ENCODE results near the gene B3GNT2.

DNA sequence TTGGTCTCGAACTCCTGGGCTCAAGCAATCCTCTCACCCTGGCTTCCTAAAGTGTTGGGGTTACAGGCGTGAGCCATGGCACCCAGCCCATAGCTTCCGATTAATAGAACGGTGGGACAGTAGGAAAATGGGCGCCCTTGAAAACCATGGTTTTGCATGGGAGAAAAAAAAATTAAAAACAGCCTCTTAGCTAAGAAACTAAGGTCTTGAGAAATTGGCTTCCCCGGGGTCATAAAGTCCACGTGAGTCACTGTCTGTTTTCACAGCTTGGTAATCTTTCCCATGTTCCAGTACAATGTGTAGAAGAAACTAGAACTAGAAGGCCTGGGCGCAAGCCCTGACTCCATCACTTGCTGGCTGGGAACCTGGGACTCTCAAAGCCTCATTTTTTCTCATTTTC lies 20.7 kb downstream of the B3GNT2 start:
- no peak for TF ChIP-seq ZNF121 (CRISPR knock-in tag; IDR thresholded peaks at IDR 0.05)
- TF ChIP-seq, protein P1, sequence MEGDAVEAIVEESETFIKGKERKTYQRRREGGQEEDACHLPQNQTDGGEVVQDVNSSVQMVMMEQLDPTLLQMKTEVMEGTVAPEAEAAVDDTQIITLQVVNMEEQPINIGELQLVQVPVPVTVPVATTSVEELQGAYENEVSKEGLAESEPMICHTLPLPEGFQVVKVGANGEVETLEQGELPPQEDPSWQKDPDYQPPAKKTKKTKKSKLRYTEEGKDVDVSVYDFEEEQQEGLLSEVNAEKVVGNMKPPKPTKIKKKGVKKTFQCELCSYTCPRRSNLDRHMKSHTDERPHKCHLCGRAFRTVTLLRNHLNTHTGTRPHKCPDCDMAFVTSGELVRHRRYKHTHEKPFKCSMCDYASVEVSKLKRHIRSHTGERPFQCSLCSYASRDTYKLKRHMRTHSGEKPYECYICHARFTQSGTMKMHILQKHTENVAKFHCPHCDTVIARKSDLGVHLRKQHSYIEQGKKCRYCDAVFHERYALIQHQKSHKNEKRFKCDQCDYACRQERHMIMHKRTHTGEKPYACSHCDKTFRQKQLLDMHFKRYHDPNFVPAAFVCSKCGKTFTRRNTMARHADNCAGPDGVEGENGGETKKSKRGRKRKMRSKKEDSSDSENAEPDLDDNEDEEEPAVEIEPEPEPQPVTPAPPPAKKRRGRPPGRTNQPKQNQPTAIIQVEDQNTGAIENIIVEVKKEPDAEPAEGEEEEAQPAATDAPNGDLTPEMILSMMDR (IDR thresholded peaks at IDR 0.05): no peak
- TF ChIP-seq, protein P2, sequence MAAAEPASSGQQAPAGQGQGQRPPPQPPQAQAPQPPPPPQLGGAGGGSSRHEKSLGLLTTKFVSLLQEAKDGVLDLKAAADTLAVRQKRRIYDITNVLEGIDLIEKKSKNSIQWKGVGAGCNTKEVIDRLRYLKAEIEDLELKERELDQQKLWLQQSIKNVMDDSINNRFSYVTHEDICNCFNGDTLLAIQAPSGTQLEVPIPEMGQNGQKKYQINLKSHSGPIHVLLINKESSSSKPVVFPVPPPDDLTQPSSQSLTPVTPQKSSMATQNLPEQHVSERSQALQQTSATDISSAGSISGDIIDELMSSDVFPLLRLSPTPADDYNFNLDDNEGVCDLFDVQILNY (CRISPR knock-in tag; IDR thresholded peaks at IDR 0.05): no peak

Measured in WTC11 (cell line).